Activated naive CD8-positive, alpha-beta T cell treated with anti-CD3 and anti-CD28 coated beads, Interleukin-2, amount 10 ng/mL, durations not matched to agents 7 days and 5 days (primary cell): Measurements from ENCODE around the gene CEP55. TPM values are rescaled to one million over a fixed set of nuclear protein-coding genes. Genes with fewer than 3 reads are reported as not detected.
"Not testable (repeated sequence)": the region's sequence is repeated elsewhere in the genome, so short reads cannot be mapped to it uniquely, and the experiment has no call there.

Experiments used
- ATAC-seq: fragments of 150-1000 bp; cut with Tn5 transposase; one replicate; pipeline ENCODE4 v1.10.0; 2021; ENCODE audit warnings: low read depth, moderate library complexity
- POLR2A ChIA-PET: fragments of 350-600 bp; sonication (Branson Sonifier 250); formaldehyde crosslinking; loops from one replicate; lab custom pipeline; 2021; ENCODE audit warnings: antibody characterized with exemption; lab: Charles Lee
- DNase-seq: peaks from one replicate; pipeline ENCODE4 v3.0.0; 2021
- H3K27ac Mint-ChIP-seq: one replicate; pipeline ENCODE4 v1.8.0; 2022; ENCODE audit warnings: mild to moderate bottlenecking, mixed read lengths
- H3K27me3 Mint-ChIP-seq: one replicate; pipeline ENCODE4 v1.8.0; 2022; ENCODE audit warnings: mild to moderate bottlenecking, moderate library complexity, mixed read lengths
- H3K36me3 Mint-ChIP-seq: one replicate; pipeline ENCODE4 v1.8.0; 2021; ENCODE audit warnings: mild to moderate bottlenecking, mixed read lengths
- H3K4me1 Mint-ChIP-seq: one replicate; pipeline ENCODE4 v1.8.0; 2021; ENCODE audit warnings: mixed read lengths
- H3K4me3 Mint-ChIP-seq: one replicate; pipeline ENCODE4 v1.8.0; 2022; ENCODE audit warnings: mild to moderate bottlenecking, moderate library complexity, mixed read lengths
- H3K9me3 Mint-ChIP-seq: one replicate; pipeline ENCODE4 v1.8.0; 2021; ENCODE audit warnings: mixed read lengths
- total RNA-seq, 2 experiments: library from RNA; stranded (reverse); gene quantifications; one replicate each; pipeline ENCODE4 v1.2.3, GENCODE V29; 2021

The CEP55 gene
- total RNA-seq, 2 experiments from 2014 or later, result 45.9 to 50.7 TPM

GRCh38 chr10:93462371-93462770 is 34.0 kb upstream of the CEP55 start:
- Mint-ChIP-seq H3K9me3 (no peaks in the 10 kb centered on the region), H3K4me1 (peaks cover 1% of the 10 kb centered on the region), H3K27me3 (peaks cover 2% of the 10 kb centered on the region), H3K36me3 (no peaks in the 10 kb centered on the region), H3K27ac (no peak overlapping the region), H3K4me3 (no peak overlapping the region)
- DNase-seq (no peak), ATAC-seq (no peak)
- POLR2A ChIA-PET, result interaction anchor here (0.7 kb wide), 1 partner anchor 46 kb away, joined by 4 read pairs; no protein-coding TSS in a partner anchor

GRCh38 chr10:93462881-93463280 is 33.5 kb upstream of the CEP55 start:
- Mint-ChIP-seq H3K27ac (no peak overlapping the region), H3K4me3 (no peak overlapping the region), H3K9me3 (no peaks in the 10 kb centered on the region), H3K27me3 (peaks cover 2% of the 10 kb centered on the region), H3K4me1 (peaks cover 1% of the 10 kb centered on the region), H3K36me3 (no peaks in the 10 kb centered on the region)
- DNase-seq, result no peak
- no peak for ATAC-seq
- POLR2A ChIA-PET, result no interaction called here

- H3K9me3 Mint-ChIP-seq, result no peaks in the 10 kb centered on the region
- POLR2A ChIA-PET, result no interaction called here
- H3K4me3 Mint-ChIP-seq, result no peak overlapping the region
- H3K27ac Mint-ChIP-seq, result no peak overlapping the region
- no peaks in the 10 kb centered on the region for H3K36me3 Mint-ChIP-seq
- H3K4me1 Mint-ChIP-seq, result peaks cover 1% of the 10 kb centered on the region
- ATAC-seq (no peak), DNase-seq (no peak)
- H3K27me3 Mint-ChIP-seq, result peaks cover 2% of the 10 kb centered on the region
Observed at GRCh38 chr10:93463723-93464476, 32.5 kb upstream of the CEP55 start.

GRCh38 chr10:93464776-93465388 is 31.5 kb upstream of the CEP55 start:
- Mint-ChIP-seq H3K4me3 (no peak overlapping the region), H3K9me3 (no peaks in the 10 kb centered on the region), H3K27ac (no peak overlapping the region), H3K27me3 (peaks cover 2% of the 10 kb centered on the region), H3K36me3 (no peaks in the 10 kb centered on the region), H3K4me1 (peaks cover 1% of the 10 kb centered on the region)
- POLR2A ChIA-PET, result interaction anchor here (0.6 kb wide), 1 partner anchor 328 kb away, joined by 4 read pairs; no protein-coding TSS in a partner anchor
- DNase-seq, result no peak
- no peak for ATAC-seq

- POLR2A ChIA-PET, result no interaction called here
- H3K4me1 Mint-ChIP-seq, result peaks cover 1% of the 10 kb centered on the region
- H3K9me3 Mint-ChIP-seq, result peaks cover 3% of the 10 kb centered on the region
- ATAC-seq (no peak), DNase-seq (no peak)
- H3K27ac Mint-ChIP-seq, result no peak overlapping the region
- peaks cover 3% of the 10 kb centered on the region for H3K36me3 Mint-ChIP-seq
- H3K4me3 Mint-ChIP-seq, result no peak overlapping the region
- peaks cover 2% of the 10 kb centered on the region for H3K27me3 Mint-ChIP-seq
Observed at GRCh38 chr10:93465806-93466675, 30.4 kb upstream of the CEP55 start.

- H3K9me3 Mint-ChIP-seq, H3K36me3 Mint-ChIP-seq, ATAC-seq, H3K4me1 Mint-ChIP-seq, H3K4me3 Mint-ChIP-seq, H3K27ac Mint-ChIP-seq, DNase-seq, H3K27me3 Mint-ChIP-seq, POLR2A ChIA-PET: not testable (repeated sequence)
Observed at GRCh38 chr10:93467635-93468034, 28.8 kb upstream of the CEP55 start.

- Mint-ChIP-seq H3K36me3 (peaks cover 3% of the 10 kb centered on the region), H3K4me1 (no peaks in the 10 kb centered on the region), H3K27ac (no peak overlapping the region), H3K9me3 (peaks cover 5% of the 10 kb centered on the region), H3K4me3 (no peak overlapping the region), H3K27me3 (peaks cover 2% of the 10 kb centered on the region)
- ATAC-seq (no peak), DNase-seq (no peak)
- POLR2A ChIA-PET, result no interaction called here
Observed at GRCh38 chr10:93468461-93469213, 27.8 kb upstream of the CEP55 start.

GRCh38 chr10:93469454-93469853 is 27.0 kb upstream of the CEP55 start:
- no peak for ATAC-seq
- Mint-ChIP-seq H3K4me3 (no peak overlapping the region), H3K4me1 (no peaks in the 10 kb centered on the region), H3K27ac (no peak overlapping the region), H3K36me3 (peaks cover 3% of the 10 kb centered on the region), H3K27me3 (peaks cover 2% of the 10 kb centered on the region), H3K9me3 (peaks cover 5% of the 10 kb centered on the region)
- no peak for DNase-seq
- POLR2A ChIA-PET, result interaction anchor here (0.6 kb wide), 1 partner anchor 86 kb away, joined by 4 read pairs; no protein-coding TSS in a partner anchor

- no peak for DNase-seq
- no peaks in the 10 kb centered on the region for H3K4me1 Mint-ChIP-seq
- H3K27me3 Mint-ChIP-seq, result peaks cover 2% of the 10 kb centered on the region
- H3K27ac Mint-ChIP-seq, result no peak overlapping the region
- peaks cover 5% of the 10 kb centered on the region for H3K9me3 Mint-ChIP-seq
- POLR2A ChIA-PET, result no interaction called here
- no peak overlapping the region for H3K4me3 Mint-ChIP-seq
- peaks cover 3% of the 10 kb centered on the region for H3K36me3 Mint-ChIP-seq
- ATAC-seq, result no peak
Observed at GRCh38 chr10:93471110-93471651, 25.2 kb upstream of the CEP55 start.

GRCh38 chr10:93473161-93473560 is 23.3 kb upstream of the CEP55 start:
- no peaks in the 10 kb centered on the region for H3K4me1 Mint-ChIP-seq
- ATAC-seq, result no peak
- no peaks in the 10 kb centered on the region for H3K27me3 Mint-ChIP-seq
- no peak for DNase-seq
- H3K9me3 Mint-ChIP-seq, result peaks cover 5% of the 10 kb centered on the region
- H3K36me3 Mint-ChIP-seq, result peaks cover 3% of the 10 kb centered on the region
- H3K4me3 Mint-ChIP-seq, result no peak overlapping the region
- POLR2A ChIA-PET, result no interaction called here
- no peak overlapping the region for H3K27ac Mint-ChIP-seq

- no peak overlapping the region for H3K27ac Mint-ChIP-seq
- POLR2A ChIA-PET, result no interaction called here
Observed at GRCh38 chr10:93473804-93474472, 22.5 kb upstream of the CEP55 start.

GRCh38 chr10:93475227-93475626 is 21.2 kb upstream of the CEP55 start:
- no peaks in the 10 kb centered on the region for H3K27me3 Mint-ChIP-seq
- no peaks in the 10 kb centered on the region for H3K4me1 Mint-ChIP-seq
- no peak overlapping the region for H3K27ac Mint-ChIP-seq
- no peak overlapping the region for H3K4me3 Mint-ChIP-seq
- H3K36me3 Mint-ChIP-seq, result peaks cover 3% of the 10 kb centered on the region
- POLR2A ChIA-PET, result no interaction called here
- DNase-seq (no peak), ATAC-seq (no peak)
- peaks cover 5% of the 10 kb centered on the region for H3K9me3 Mint-ChIP-seq

More at GRCh38 chr10:93473804-93474472, 22.5 kb upstream of the CEP55 start:
- Mint-ChIP-seq H3K36me3 (peaks cover 3% of the 10 kb centered on the region), H3K4me3 (no peak overlapping the region), H3K27me3 (no peaks in the 10 kb centered on the region), H3K4me1 (no peaks in the 10 kb centered on the region), H3K9me3 (peaks cover 5% of the 10 kb centered on the region)
- ATAC-seq (no peak), DNase-seq (no peak)
